Measurements from ENCODE around the gene CACNB4. TPM values are rescaled to one million over a fixed set of nuclear protein-coding genes. Genes with fewer than 3 reads are reported as not detected.
A peak's percentile ranks its signal among the peaks of the same experiment; 100 is the strongest.
"Not testable (repeated sequence)": the region's sequence is repeated elsewhere in the genome, so short reads cannot be mapped to it uniquely, and the experiment has no call there.

Gene CACNB4
- total RNA-seq, 1 donor: 0.43 TPM

- no peak for DNase-seq (ENCODE audit: low read depth)
- H3K4me3 ChIP-seq (ENCODE audit: low read depth, low read length): no peak overlapping the region
- no peak for TF ChIP-seq CTCF (IDR thresholded peaks at IDR 0.05; ENCODE audit: insufficient read depth, low read depth, low read length)
Measured at GRCh38 chr2:152120430-152120829, 21.6 kb upstream of the CACNB4 start.

- H3K4me3 ChIP-seq (ENCODE audit: low read depth, low read length): no peak overlapping the region
- DNase-seq (ENCODE audit: low read depth): no peak
- peak; percentile 15 for TF ChIP-seq CTCF (IDR thresholded peaks at IDR 0.05; ENCODE audit: insufficient read depth, low read depth, low read length)
Measured at GRCh38 chr2:152115952-152116351, 17.1 kb upstream of the CACNB4 start.

- H3K4me3 ChIP-seq (ENCODE audit: low read depth, low read length): no peak overlapping the region
- TF ChIP-seq CTCF (IDR thresholded peaks at IDR 0.05; ENCODE audit: insufficient read depth, low read depth, low read length): no peak
- no peak for DNase-seq (ENCODE audit: low read depth)
Measured at GRCh38 chr2:152114366-152114765, 15.5 kb upstream of the CACNB4 start.

GRCh38 chr2:152107140-152107539, 8.3 kb upstream of the CACNB4 start:
- H3K4me3 ChIP-seq (ENCODE audit: low read depth, low read length); DNase-seq (ENCODE audit: low read depth): not testable (repeated sequence)

GRCh38 chr2:152106464-152106863, 7.6 kb upstream of the CACNB4 start:
- TF ChIP-seq CTCF (IDR thresholded peaks at IDR 0.05; ENCODE audit: insufficient read depth, low read depth, low read length): no peak
- no peak overlapping the region for H3K4me3 ChIP-seq (ENCODE audit: low read depth, low read length)
- DNase-seq (ENCODE audit: low read depth): no peak

GRCh38 chr2:152103271-152103670, 4.4 kb upstream of the CACNB4 start:
- no peak overlapping the region for H3K4me3 ChIP-seq (ENCODE audit: low read depth, low read length)
- no peak for TF ChIP-seq CTCF (IDR thresholded peaks at IDR 0.05; ENCODE audit: insufficient read depth, low read depth, low read length)
- no peak for DNase-seq (ENCODE audit: low read depth)

- no peak for DNase-seq (ENCODE audit: low read depth)
- no peak for TF ChIP-seq CTCF (IDR thresholded peaks at IDR 0.05; ENCODE audit: insufficient read depth, low read depth, low read length)
- H3K4me3 ChIP-seq (ENCODE audit: low read depth, low read length): no peak overlapping the region
Measured at GRCh38 chr2:152100961-152101360, 2.1 kb upstream of the CACNB4 start.

All from fibroblast of villous mesenchyme (primary cell).